ENCODE results near the gene MITF. TPM values are rescaled to one million over a fixed set of nuclear protein-coding genes. Genes with fewer than 3 reads are reported as not detected.

Gene MITF
- total and polyA plus RNA-seq, 3 experiments from 2014 or later, result 0.38 to 0.81 TPM; not detected in 1

DNA sequence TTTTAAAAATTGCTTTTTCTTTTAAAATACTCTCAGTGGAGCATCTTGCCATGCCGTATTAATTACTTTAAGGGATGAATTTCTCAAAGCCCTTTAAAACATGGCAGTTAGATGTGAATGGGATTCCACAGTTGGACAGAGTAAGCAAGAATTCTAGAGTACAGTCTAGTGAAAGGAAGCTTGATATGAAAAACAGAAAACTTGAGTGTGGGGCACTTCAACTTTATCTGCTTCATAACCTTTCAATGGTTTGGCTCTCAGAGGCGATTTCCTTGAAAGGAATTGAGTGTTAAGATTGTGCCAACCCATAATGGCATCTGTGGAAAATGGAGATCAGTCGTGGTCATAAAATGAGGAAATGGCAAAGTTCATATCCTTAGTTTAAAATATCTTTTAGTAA is 132.6 kb downstream of the MITF start:
- H3K4me1 Mint-ChIP-seq, result no peaks in the 10 kb centered on the region
- peaks cover 0 to 1% of the 10 kb centered on the region in 2 donors for H3K27me3 Mint-ChIP-seq
- DNase-seq, result no peak
- H3K4me3 Mint-ChIP-seq, result no peak overlapping the region
- no peaks in the 10 kb centered on the region for H3K9me3 ChIP-seq (ENCODE audit: low read length)
- H3K4me1 ChIP-seq (ENCODE audit: insufficient read depth, low read length), result no peaks in the 10 kb centered on the region
- no peaks in the 10 kb centered on the region for H3K36me3 Mint-ChIP-seq
- no peaks in the 10 kb centered on the region for H3K27me3 ChIP-seq (ENCODE audit: insufficient read depth, low read length, poor library complexity, severe bottlenecking)
- H3K36me3 ChIP-seq (ENCODE audit: insufficient read depth, low read length), result no peaks in the 10 kb centered on the region
- CTCF ChIA-PET, result no interaction called here
- no peak overlapping the region for H3K27ac Mint-ChIP-seq
- H3K4me3 ChIP-seq (ENCODE audit: low read length), result no peak overlapping the region
- H3K27ac ChIP-seq (ENCODE audit: low read depth, low read length), result no peak overlapping the region
- POLR2A ChIA-PET, result no interaction called here
- H3K9me3 Mint-ChIP-seq, result peaks cover 0 to 2% (median 0%) of the 10 kb centered on the region in 5 donors

DNA sequence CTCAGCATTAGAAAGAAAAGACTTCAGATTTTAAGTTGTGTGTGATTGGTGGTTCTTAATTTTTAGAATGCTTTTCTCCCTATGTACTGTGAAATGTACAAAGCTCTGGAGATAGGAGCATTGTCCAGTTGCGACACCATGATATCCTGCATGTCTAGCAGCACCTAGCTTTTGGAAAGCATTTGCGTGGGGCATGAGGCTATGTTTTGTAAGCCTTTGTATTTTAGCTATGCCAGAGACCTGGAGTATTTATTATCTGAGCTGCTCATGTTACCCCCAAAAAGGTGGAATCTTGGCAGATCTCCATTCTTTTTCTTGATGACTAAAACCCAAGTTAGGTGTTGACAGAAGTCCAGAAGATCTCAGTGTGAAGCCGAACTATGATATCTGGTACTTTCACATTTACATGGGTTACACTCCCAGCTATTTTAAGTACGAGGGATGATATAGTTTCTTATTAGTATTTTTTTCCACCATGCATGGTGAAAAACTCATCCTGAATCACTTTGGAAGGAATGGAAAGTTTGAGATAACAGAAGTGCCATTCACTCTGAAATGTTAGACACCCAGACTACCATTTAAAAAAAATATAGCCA is 133.6 kb downstream of the MITF start:
- no peak overlapping the region for H3K27ac Mint-ChIP-seq
- no peak overlapping the region for H3K4me3 Mint-ChIP-seq
- CTCF ChIA-PET, result no interaction called here
- H3K27me3 Mint-ChIP-seq, result peaks cover 0 to 1% of the 10 kb centered on the region in 2 donors
- Histone ChIP-seq H3K36me3 (ENCODE audit: insufficient read depth, low read length) (no peaks in the 10 kb centered on the region), H3K27ac (ENCODE audit: low read depth, low read length) (no peak overlapping the region), H3K4me3 (ENCODE audit: low read length) (no peak overlapping the region), H3K9me3 (ENCODE audit: low read length) (no peaks in the 10 kb centered on the region), H3K27me3 (ENCODE audit: insufficient read depth, low read length, poor library complexity, severe bottlenecking) (no peaks in the 10 kb centered on the region), H3K4me1 (ENCODE audit: insufficient read depth, low read length) (no peaks in the 10 kb centered on the region)
- peaks cover 0 to 2% (median 0%) of the 10 kb centered on the region in 5 donors for H3K9me3 Mint-ChIP-seq
- POLR2A ChIA-PET, result no interaction called here
- no peaks in the 10 kb centered on the region for H3K36me3 Mint-ChIP-seq
- no peaks in the 10 kb centered on the region for H3K4me1 Mint-ChIP-seq
- DNase-seq, result no peak

DNA sequence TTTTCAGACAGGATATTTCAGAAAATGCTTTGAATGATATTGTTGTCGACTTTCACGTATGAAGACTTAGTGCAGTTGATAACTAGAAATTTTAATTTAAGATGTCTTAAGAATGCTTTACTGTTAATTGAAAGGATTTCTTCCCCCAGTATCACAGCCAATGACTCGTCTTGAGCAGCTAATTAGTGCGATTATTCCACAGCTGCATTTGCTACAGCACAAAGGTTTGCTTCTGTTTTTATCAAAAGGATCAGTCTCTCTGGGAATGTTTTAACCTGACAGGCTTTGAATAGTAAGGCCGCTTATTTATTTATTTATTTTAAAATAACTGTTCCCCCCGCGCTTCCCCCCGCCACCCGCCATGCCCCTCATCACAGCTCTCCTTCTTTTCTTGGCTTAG is 136.8 kb downstream of the MITF start:
- Mint-ChIP-seq H3K27me3 (no peaks in the 10 kb centered on the region), H3K4me1 (no peaks in the 10 kb centered on the region), H3K27ac (no peak overlapping the region), H3K36me3 (no peaks in the 10 kb centered on the region), H3K9me3 (peaks cover 0 to 2% (median 1%) of the 10 kb centered on the region in 5 donors), H3K4me3 (no peak overlapping the region)
- DNase-seq, result no peak
- ChIA-PET POLR2A (no interaction called here), CTCF (no interaction called here)
- H3K4me3 ChIP-seq (ENCODE audit: low read length), result no peak overlapping the region
- no peak overlapping the region for H3K27ac ChIP-seq (ENCODE audit: low read depth, low read length)
- H3K36me3 ChIP-seq (ENCODE audit: insufficient read depth, low read length), result no peaks in the 10 kb centered on the region
- H3K4me1 ChIP-seq (ENCODE audit: insufficient read depth, low read length), result no peaks in the 10 kb centered on the region
- no peaks in the 10 kb centered on the region for H3K9me3 ChIP-seq (ENCODE audit: low read length)
- H3K27me3 ChIP-seq (ENCODE audit: insufficient read depth, low read length, poor library complexity, severe bottlenecking), result no peaks in the 10 kb centered on the region

DNA sequence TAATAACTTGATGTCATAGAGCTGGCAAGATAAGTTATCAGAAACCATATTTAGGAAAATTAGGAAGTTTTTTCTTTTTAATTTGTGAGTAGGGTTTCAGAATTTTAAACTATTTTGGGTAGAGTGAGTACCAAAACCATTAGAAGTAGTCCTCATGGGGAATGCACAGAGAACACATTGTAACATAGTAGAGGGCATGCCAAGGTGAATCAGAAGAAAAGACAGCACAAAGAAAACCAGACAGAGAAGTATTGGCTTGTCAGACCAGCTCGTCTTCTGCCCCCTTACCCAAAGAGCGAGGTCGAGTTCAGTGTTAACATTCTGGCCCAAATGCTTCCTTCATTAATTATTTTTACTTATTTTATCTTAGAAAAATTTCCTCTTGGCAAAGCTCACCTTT is 139.0 kb downstream of the MITF start:
- Mint-ChIP-seq H3K36me3 (no peaks in the 10 kb centered on the region), H3K9me3 (peaks cover 0 to 2% (median 1%) of the 10 kb centered on the region in 5 donors), H3K4me3 (no peak overlapping the region), H3K4me1 (no peaks in the 10 kb centered on the region), H3K27me3 (no peaks in the 10 kb centered on the region), H3K27ac (no peak overlapping the region)
- H3K27ac ChIP-seq (ENCODE audit: low read depth, low read length), result no peak overlapping the region
- no peaks in the 10 kb centered on the region for H3K36me3 ChIP-seq (ENCODE audit: insufficient read depth, low read length)
- H3K9me3 ChIP-seq (ENCODE audit: low read length), result no peaks in the 10 kb centered on the region
- POLR2A ChIA-PET, result no interaction called here
- no peaks in the 10 kb centered on the region for H3K4me1 ChIP-seq (ENCODE audit: insufficient read depth, low read length)
- H3K27me3 ChIP-seq (ENCODE audit: insufficient read depth, low read length, poor library complexity, severe bottlenecking), result no peaks in the 10 kb centered on the region
- CTCF ChIA-PET, result no interaction called here
- no peak for DNase-seq
- no peak overlapping the region for H3K4me3 ChIP-seq (ENCODE audit: low read length)

DNA sequence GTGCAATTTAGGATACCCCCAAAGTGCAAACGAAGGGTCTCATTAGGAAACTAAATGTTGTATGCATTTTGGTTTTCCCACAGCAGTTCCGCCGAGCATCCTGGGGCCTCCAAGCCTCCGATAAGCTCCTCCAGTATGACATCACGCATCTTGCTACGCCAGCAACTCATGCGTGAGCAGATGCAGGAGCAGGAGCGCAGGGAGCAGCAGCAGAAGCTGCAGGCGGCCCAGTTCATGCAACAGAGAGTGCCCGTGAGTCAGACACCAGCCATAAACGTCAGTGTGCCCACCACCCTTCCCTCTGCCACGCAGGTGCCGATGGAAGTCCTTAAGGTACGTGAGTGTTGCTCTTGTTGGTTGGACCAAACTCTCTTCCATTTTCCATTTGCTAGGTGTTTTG is 139.8 kb downstream of the MITF start:
- Histone ChIP-seq H3K9me3 (ENCODE audit: low read length) (no peaks in the 10 kb centered on the region), H3K27ac (ENCODE audit: low read depth, low read length) (no peak overlapping the region), H3K27me3 (ENCODE audit: insufficient read depth, low read length, poor library complexity, severe bottlenecking) (no peaks in the 10 kb centered on the region), H3K4me3 (ENCODE audit: low read length) (no peak overlapping the region), H3K4me1 (ENCODE audit: insufficient read depth, low read length) (no peaks in the 10 kb centered on the region), H3K36me3 (ENCODE audit: insufficient read depth, low read length) (no peaks in the 10 kb centered on the region)
- Mint-ChIP-seq H3K9me3 (peaks cover 0 to 3% (median 2%) of the 10 kb centered on the region in 5 donors), H3K4me1 (no peaks in the 10 kb centered on the region), H3K36me3 (no peaks in the 10 kb centered on the region), H3K27ac (no peak overlapping the region), H3K27me3 (no peaks in the 10 kb centered on the region), H3K4me3 (no peak overlapping the region)
- CTCF ChIA-PET, result no interaction called here
- no peak for DNase-seq
- POLR2A ChIA-PET, result no interaction called here

DNA sequence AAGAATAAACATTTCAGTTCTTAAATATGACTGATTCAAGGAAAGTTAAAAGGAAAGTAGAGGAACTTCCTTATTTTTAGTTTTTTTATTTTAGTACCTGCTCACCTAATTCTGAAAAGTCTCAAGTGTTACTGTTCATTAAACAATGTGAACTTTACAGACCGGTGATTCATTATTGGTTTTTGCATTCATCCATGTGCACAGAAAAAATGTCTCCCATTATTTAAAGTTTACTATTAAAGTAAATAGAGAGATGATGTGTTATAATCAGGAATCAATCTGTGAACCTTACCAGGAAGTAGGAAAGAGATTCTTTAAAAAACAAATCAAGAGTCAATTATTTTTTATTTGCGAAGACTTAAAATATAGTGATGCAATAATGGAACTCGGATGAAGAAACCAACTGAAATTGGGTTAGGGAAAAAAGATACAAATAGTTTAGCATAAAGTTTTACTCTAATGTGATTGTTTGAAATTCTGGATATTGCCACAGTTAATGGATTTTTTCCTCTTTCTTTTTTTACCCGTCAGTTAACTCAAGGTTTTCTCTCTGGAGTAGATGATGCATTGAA is 140.9 kb downstream of the MITF start:
- ChIA-PET POLR2A (no interaction called here), CTCF (no interaction called here)
- H3K4me1 Mint-ChIP-seq, result no peaks in the 10 kb centered on the region
- no peaks in the 10 kb centered on the region for H3K9me3 ChIP-seq (ENCODE audit: low read length)
- H3K27ac Mint-ChIP-seq, result no peak overlapping the region
- no peaks in the 10 kb centered on the region for H3K36me3 ChIP-seq (ENCODE audit: insufficient read depth, low read length)
- no peak overlapping the region for H3K27ac ChIP-seq (ENCODE audit: low read depth, low read length)
- no peaks in the 10 kb centered on the region for H3K36me3 Mint-ChIP-seq
- H3K9me3 Mint-ChIP-seq, result peaks cover 0 to 3% (median 2%) of the 10 kb centered on the region in 5 donors
- no peak overlapping the region for H3K4me3 Mint-ChIP-seq
- DNase-seq, result no peak
- H3K4me1 ChIP-seq (ENCODE audit: insufficient read depth, low read length), result no peaks in the 10 kb centered on the region
- no peaks in the 10 kb centered on the region for H3K27me3 Mint-ChIP-seq
- no peak overlapping the region for H3K4me3 ChIP-seq (ENCODE audit: low read length)
- no peaks in the 10 kb centered on the region for H3K27me3 ChIP-seq (ENCODE audit: insufficient read depth, low read length, poor library complexity, severe bottlenecking)

DNA sequence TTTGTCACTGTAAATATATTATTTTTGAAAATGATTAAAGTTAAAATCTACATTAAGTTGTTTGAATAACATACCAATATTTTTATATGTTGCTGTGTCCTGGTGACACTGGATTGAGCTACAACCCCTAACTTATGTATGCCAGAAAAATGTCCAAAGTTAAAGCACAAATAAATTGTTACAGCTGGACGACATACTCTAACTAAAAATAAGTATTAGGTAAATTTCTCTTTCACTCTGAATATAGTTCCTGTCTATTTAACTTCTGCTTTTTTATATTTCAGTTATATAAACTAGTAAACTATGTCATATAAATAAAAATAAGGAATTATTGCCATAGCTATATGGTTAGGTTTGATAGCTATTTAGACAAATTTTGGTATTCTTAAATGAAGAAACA is 141.8 kb downstream of the MITF start:
- Histone ChIP-seq H3K27me3 (ENCODE audit: insufficient read depth, low read length, poor library complexity, severe bottlenecking) (no peaks in the 10 kb centered on the region), H3K27ac (ENCODE audit: low read depth, low read length) (no peak overlapping the region), H3K4me1 (ENCODE audit: insufficient read depth, low read length) (no peaks in the 10 kb centered on the region), H3K9me3 (ENCODE audit: low read length) (no peaks in the 10 kb centered on the region), H3K4me3 (ENCODE audit: low read length) (no peak overlapping the region), H3K36me3 (ENCODE audit: insufficient read depth, low read length) (no peaks in the 10 kb centered on the region)
- CTCF ChIA-PET, result no interaction called here
- H3K36me3 Mint-ChIP-seq, result no peaks in the 10 kb centered on the region
- POLR2A ChIA-PET, result no interaction called here
- no peak for DNase-seq
- H3K27ac Mint-ChIP-seq, result no peak overlapping the region
- no peak overlapping the region for H3K4me3 Mint-ChIP-seq
- H3K27me3 Mint-ChIP-seq, result no peaks in the 10 kb centered on the region
- peaks cover 0 to 3% (median 0%) of the 10 kb centered on the region in 5 donors for H3K9me3 Mint-ChIP-seq
- H3K4me1 Mint-ChIP-seq, result no peaks in the 10 kb centered on the region

DNA sequence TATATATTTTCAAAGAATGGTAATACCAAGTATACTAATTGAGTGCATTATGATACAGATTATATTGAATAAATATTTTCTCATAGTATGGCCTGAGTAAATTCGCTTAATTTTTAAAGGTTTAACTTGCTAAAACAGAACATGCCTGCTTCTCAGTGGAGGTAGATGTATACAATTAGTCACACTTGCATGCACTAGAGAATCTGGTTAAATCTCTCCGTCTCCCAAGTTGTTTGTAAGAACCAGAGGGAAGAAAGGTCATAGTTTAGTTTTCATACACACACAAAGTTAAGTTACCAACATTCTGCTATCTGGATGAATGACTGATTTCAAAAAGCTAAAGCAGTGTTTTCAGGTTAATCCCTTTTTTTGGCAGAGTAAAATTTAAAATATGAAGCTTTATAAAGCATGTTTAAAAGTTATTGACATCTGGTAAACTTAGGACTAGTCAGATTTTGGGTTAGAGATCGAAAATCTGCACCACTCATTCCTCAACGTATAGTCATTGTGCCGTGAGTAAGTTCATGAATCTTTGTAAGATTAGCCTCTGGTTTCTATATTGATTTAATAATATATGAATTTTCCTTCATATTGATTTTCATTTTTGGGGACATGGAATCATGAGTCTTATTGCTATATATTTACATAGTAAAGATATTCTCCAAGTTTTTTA is 142.6 kb downstream of the MITF start:
- DNase-seq, result no peak
- Mint-ChIP-seq H3K27ac (no peak overlapping the region), H3K36me3 (no peaks in the 10 kb centered on the region), H3K4me3 (no peak overlapping the region), H3K9me3 (peaks cover 0 to 3% (median 0%) of the 10 kb centered on the region in 5 donors), H3K4me1 (no peaks in the 10 kb centered on the region), H3K27me3 (no peaks in the 10 kb centered on the region)
- no peaks in the 10 kb centered on the region for H3K9me3 ChIP-seq (ENCODE audit: low read length)
- no peaks in the 10 kb centered on the region for H3K36me3 ChIP-seq (ENCODE audit: insufficient read depth, low read length)
- no peaks in the 10 kb centered on the region for H3K4me1 ChIP-seq (ENCODE audit: insufficient read depth, low read length)
- no peaks in the 10 kb centered on the region for H3K27me3 ChIP-seq (ENCODE audit: insufficient read depth, low read length, poor library complexity, severe bottlenecking)
- ChIA-PET CTCF (no interaction called here), POLR2A (no interaction called here)
- H3K27ac ChIP-seq (ENCODE audit: low read depth, low read length), result no peak overlapping the region
- H3K4me3 ChIP-seq (ENCODE audit: low read length), result no peak overlapping the region
